Thyroid gland (tissue), 4 donors: ENCODE measurements around the gene SAPCD1. TPM values are rescaled to one million over a fixed set of nuclear protein-coding genes. Genes with fewer than 3 reads are reported as not detected.
"Not testable (repeated sequence)": the region's sequence is repeated elsewhere in the genome, so short reads cannot be mapped to it uniquely, and the experiment has no call there.

Experiments used
- DNase-seq, 2 donors: peaks; one replicate each; pipeline ENCODE4 v3.0.0-alpha.2; 2019
- H3K27ac ChIP-seq, 3 donors: fragments of 200-600 bp; sonication (generic); 1 replicate in 2 of 3; 2 replicates in 1 of 3; pipeline ENCODE4 v1.5.1; 2016 to 2019; ENCODE audit warnings: mild to moderate bottlenecking in 1 of 3, moderate library complexity in 1 of 3
- H3K27me3 ChIP-seq: fragments of 200-600 bp; sonication (generic); one replicate; pipeline ENCODE4 v1.5.1; 2019
- H3K36me3 ChIP-seq, 2 donors: fragments of 200-600 bp; sonication (generic); one replicate each; pipeline ENCODE4 v1.5.1; 2016 to 2019
- H3K4me1 ChIP-seq, 2 donors: fragments of 200-600 bp; sonication (generic); one replicate each; pipeline ENCODE4 v1.5.1; 2017 to 2019
- H3K4me3 ChIP-seq, 3 donors: fragments of 200-600 bp; sonication (generic); replicated peaks in 1 of 3; 1 replicate in 2 of 3; 2 replicates in 1 of 3; pipeline ENCODE4 v1.5.1; 2016; ENCODE audit warnings: mild to moderate bottlenecking in 1 of 3
- H3K9me3 ChIP-seq: fragments of 200-600 bp; sonication (generic); one replicate; pipeline ENCODE4 v1.5.1; 2017
- CTCF ChIP-seq, 6 experiments: fragments of 200-600 bp in 3 of 6; fragments of 450-650 bp in 3 of 6; sonication (generic) in 3 of 6; IDR thresholded peaks; one replicate each; pipeline ENCODE4 v1.5.1; 2016 to 2019; ENCODE audit warnings: antibody characterized with exemption in 6 of 6, mild to moderate bottlenecking in 2 of 6, inconsistent platforms in 1 of 6, moderate library complexity in 1 of 6
- POLR2A ChIP-seq, 2 donors: fragments of 450-650 bp; IDR thresholded peaks; one replicate each; pipeline ENCODE4 v1.6.1; 2017; ENCODE audit warnings: antibody characterized with exemption in 2 of 2, mild to moderate bottlenecking in 2 of 2, moderate library complexity in 1 of 2
- WGBS, 2 donors: methylation state at CpG; one replicate each; pipeline ENCODE4 v1.1.5; 2017; 5-methylcytosine and 5-hydroxymethylcytosine counted together
- intact Hi-C: fragments of 100-400 bp; cut with DNase I; formaldehyde crosslinking; loops from one replicate; pipeline ENCODE4 v1.15.1; 2023
- total RNA-seq, 4 donors: library from RNA; depleted of rRNA; stranded (reverse); fragments of >200 nt; gene quantifications; one replicate each; pipeline ENCODE4 v1.2.3, GENCODE V29; 2016

SAPCD1 gene
- total RNA-seq, 4 donors from 2014 or later, result 2.0 to 4.2 (median 3.0) TPM; not detected in 1

- no peaks in the 10 kb centered on the region for H3K9me3 ChIP-seq
- 97% methylated on average over 14 to 15 of the region's 15 CpGs for WGBS, 2 donors
- H3K36me3 ChIP-seq, result peaks cover 51 to 54% of the 10 kb centered on the region in 2 donors
- H3K4me1 ChIP-seq, result no peaks in the 10 kb centered on the region
- H3K27me3 ChIP-seq, result no peaks in the 10 kb centered on the region
- no peak overlapping the region for H3K27ac ChIP-seq
- no peak overlapping the region for H3K4me3 ChIP-seq
- TF ChIP-seq POLR2A (IDR thresholded peaks at IDR 0.05) (no peak), CTCF (IDR thresholded peaks at IDR 0.05) (no peak)
- intact Hi-C loops, result no loop called here
- no peak for DNase-seq
Observed at GRCh38 chr6:31784098-31784925, 21.9 kb downstream of the SAPCD1 start.

- Histone ChIP-seq H3K36me3 (peaks cover 39 to 43% of the 10 kb centered on the region in 2 donors), H3K4me3 (no peak overlapping the region), H3K9me3 (no peaks in the 10 kb centered on the region), H3K4me1 (no peaks in the 10 kb centered on the region), H3K27ac (no peak overlapping the region), H3K27me3 (no peaks in the 10 kb centered on the region)
- DNase-seq, result no peak
- intact Hi-C loops, result no loop called here
- WGBS, 2 donors, result 95 to 97% methylated on average over 11 of the region's 11 CpGs
- no peak for TF ChIP-seq CTCF (IDR thresholded peaks at IDR 0.05)
- TF ChIP-seq POLR2A (IDR thresholded peaks at IDR 0.05), result no peak
Observed at GRCh38 chr6:31785475-31785874, 23.0 kb downstream of the SAPCD1 start.

- WGBS, 2 donors, result 67 to 78% methylated on average over 12 of the region's 12 CpGs
- Histone ChIP-seq H3K27ac (no peak overlapping the region), H3K9me3 (no peaks in the 10 kb centered on the region), H3K27me3 (no peaks in the 10 kb centered on the region), H3K4me1 (peaks cover 11 to 14% of the 10 kb centered on the region in 2 donors), H3K36me3 (no peaks in the 10 kb centered on the region), H3K4me3 (no peak overlapping the region)
- DNase-seq, result peak; percentile 44 to 46
- intact Hi-C loops, result no loop called here
- TF ChIP-seq CTCF (IDR thresholded peaks at IDR 0.05), result peak; percentile 8 to 65 (median 30)
- no peak for TF ChIP-seq POLR2A (IDR thresholded peaks at IDR 0.05)
Observed at GRCh38 chr6:31791324-31792089, 29.1 kb downstream of the SAPCD1 start.

- intact Hi-C loops, result no loop called here
- no peak overlapping the region for H3K27ac ChIP-seq
- no peaks in the 10 kb centered on the region for H3K27me3 ChIP-seq
- H3K4me1 ChIP-seq, result peaks cover 11 to 14% of the 10 kb centered on the region in 2 donors
- no peaks in the 10 kb centered on the region for H3K9me3 ChIP-seq
- no peaks in the 10 kb centered on the region for H3K36me3 ChIP-seq
- DNase-seq, result no peak
- TF ChIP-seq POLR2A (IDR thresholded peaks at IDR 0.05) (no peak), CTCF (IDR thresholded peaks at IDR 0.05) (no peak)
- 93 to 94% methylated on average over 3 of the region's 3 CpGs for WGBS, 2 donors
- no peak overlapping the region for H3K4me3 ChIP-seq
Observed at GRCh38 chr6:31792090-31792374, 29.6 kb downstream of the SAPCD1 start.

GRCh38 chr6:31792761-31793171 is 30.3 kb downstream of the SAPCD1 start:
- Histone ChIP-seq H3K36me3 (no peaks in the 10 kb centered on the region), H3K4me3 (no peak overlapping the region)

GRCh38 chr6:31793927-31794245 is 31.4 kb downstream of the SAPCD1 start:
- H3K27ac ChIP-seq, result peak overlapping the region in 1 of 3 donors; percentile 91
- H3K36me3 ChIP-seq, intact Hi-C loops, H3K4me3 ChIP-seq, H3K9me3 ChIP-seq, DNase-seq, H3K27me3 ChIP-seq: not testable (repeated sequence)
- H3K4me1 ChIP-seq, result peaks cover 11 to 14% of the 10 kb centered on the region in 2 donors
- 80% methylated on average over 6 of the region's 6 CpGs for WGBS, 2 donors

More at GRCh38 chr6:31792761-31793171, 30.3 kb downstream of the SAPCD1 start:
- intact Hi-C loops, result no loop called here
- H3K9me3 ChIP-seq, result no peaks in the 10 kb centered on the region
- WGBS, 2 donors, result 88 to 90% methylated on average over 11 of the region's 12 CpGs
- no peak for TF ChIP-seq CTCF (IDR thresholded peaks at IDR 0.05)
- TF ChIP-seq POLR2A (IDR thresholded peaks at IDR 0.05), result no peak
- no peaks in the 10 kb centered on the region for H3K27me3 ChIP-seq
- DNase-seq, result no peak
- peaks cover 11 to 14% of the 10 kb centered on the region in 2 donors for H3K4me1 ChIP-seq
- no peak overlapping the region for H3K27ac ChIP-seq
